HG03103 (cell line): ENCODE measurements around the gene DENND6B.
"Not testable (repeated sequence)": the region's sequence is repeated elsewhere in the genome, so short reads cannot be mapped to it uniquely, and the experiment has no call there.

Experiments
- ATAC-seq: cut with Tn5 transposase; IDR thresholded peaks from one replicate; pipeline ENCODE4 v1.9.1; 2021; ENCODE audit warnings: low read depth; ENCODE audit not compliant: unreplicated experiment

Gene DENND6B

GRCh38 chr22:50274771-50275170 lies 52.0 kb downstream of the DENND6B start:
- no peak for ATAC-seq

DNA sequence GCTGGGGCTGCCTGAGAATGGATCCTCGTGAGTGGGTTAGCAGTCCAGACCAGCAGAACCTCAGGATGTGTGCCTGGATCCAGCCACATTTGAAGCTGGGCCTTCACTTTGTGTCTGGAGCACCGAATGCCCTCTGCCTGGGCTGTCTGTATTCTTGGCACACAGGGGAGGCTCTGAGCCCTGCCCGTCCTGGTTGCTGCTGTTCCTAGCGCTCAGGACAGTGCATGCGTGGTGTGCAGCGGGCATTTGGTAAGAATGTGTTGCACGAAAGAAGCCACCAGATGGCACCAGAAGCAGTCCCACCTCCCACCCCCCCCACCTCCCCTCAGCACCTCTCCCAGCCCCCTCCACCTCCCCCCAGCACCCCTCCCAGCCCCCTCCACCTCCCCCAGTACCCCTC lies 52.5 kb downstream of the DENND6B start:
- ATAC-seq, result no peak

- not testable (repeated sequence) for ATAC-seq
Measured at GRCh38 chr22:50273781-50274180, 53.0 kb downstream of the DENND6B start.

- ATAC-seq, result not testable (repeated sequence)
Measured at GRCh38 chr22:50273352-50273751, 53.5 kb downstream of the DENND6B start.

DNA sequence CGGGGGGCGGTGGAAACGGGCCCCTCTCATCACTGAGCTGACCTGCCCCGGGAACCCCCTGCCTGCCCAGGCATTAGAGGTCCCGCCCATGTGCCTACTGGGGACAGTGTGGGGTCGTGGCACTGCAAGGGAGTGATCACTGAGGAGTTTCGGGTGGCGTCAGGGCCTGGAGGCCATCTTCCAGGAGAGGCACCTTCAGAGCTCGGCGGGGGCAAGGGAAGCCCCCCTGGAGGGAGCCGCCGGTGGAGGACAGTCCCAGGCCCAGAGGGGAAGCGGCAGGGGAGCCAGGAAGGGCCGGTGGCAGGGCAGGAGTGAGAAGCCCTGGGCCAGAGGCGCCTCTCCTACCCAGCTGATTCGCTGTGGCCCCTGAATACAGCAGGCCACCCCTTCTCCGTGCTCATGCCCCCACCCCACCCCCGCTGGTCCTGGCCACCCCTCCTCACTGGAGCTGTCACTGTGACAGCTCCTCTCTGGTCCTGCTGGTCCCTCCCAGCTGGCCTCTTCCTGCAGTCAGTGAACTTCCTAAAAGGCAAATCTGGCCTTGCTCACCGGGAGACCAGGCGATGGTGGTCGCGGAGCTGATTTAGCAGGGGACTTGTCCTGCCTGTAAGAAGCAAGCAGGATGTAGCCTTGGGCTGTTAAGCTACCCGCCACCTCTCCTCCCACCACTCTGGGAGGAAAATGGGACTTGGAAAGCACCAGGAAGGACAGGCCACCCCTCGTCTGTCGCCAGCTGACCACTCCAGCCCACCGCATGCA lies 54.6 kb downstream of the DENND6B start:
- ATAC-seq, result no peak

GRCh38 chr22:50271519-50271970 lies 55.3 kb downstream of the DENND6B start:
- ATAC-seq, result no peak

DNA sequence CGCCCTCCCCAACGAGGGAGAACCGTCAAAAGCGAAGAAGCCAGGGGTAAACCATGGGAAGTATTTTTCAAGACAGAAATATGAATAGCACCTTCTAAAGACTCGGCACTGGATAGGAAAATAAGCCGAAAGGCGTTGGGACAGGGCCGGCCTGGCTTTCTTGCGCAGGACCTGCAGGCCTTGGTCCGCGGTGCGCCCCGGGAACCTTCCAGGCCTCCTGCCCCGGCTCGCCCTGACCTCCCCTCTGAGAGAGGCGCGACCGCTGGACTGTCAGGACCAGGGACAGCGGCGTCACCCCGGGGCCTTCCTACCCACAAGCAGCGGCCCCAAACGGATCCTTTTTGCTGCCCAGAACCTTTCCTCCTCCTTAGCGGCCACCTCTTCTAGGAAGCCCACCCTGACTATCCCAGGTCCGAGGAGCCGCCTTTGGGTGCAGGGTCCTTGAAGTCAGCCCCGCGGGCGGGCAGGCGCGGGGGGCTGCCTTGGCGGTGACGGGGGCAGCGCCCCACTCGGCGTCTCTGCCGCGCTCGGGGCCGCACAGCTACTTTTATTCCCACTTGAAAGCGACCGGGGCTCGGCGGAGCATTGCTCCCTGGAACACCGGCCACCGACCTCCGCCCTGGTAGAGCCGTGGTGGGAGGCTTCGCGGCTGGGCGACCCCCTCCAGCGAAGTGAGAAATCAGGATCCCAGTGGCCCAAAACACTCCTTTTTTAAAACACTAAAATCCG lies 56.0 kb downstream of the DENND6B start:
- no peak for ATAC-seq

DNA sequence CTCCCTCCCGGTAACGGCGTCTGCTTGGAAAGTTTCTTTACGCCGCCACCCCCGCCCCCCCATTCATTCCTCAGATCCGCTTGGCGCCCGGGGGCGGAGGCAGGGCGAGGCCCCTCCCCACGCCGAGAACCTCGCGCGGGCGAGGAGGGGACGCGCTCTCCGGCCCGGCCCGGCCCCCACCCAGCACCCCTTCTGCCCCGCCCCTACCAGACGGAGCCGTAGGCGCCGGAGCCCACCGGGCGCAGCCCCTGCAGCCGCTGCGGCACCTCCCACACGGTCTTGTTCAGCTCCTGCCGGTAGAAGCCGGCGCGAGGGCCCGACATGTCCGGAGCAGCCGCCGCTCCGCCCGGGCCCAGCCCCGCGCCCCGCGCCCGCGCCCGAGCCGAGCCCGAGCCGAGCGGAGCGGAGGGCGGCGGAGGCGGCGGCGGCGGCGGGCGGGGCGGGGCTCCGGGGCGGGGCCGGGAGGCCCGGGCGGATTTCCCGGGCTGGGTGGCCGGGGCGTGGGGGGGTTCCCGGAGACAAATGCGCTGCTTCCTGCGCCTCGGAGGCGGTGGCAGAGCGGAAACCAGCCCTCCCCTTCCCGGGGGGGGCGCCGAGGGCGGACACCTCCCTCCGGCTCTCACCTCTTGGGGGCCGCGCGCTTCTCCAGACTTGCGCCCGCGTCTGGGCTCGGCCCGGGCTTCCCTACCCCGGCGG lies 56.7 kb downstream of the DENND6B start, which contains the start of gene MAPK11:
Gene MAPK11, minus strand, starts transcription at position 411 of the 696 bp plus-strand sequence. Its CDS starts 88 bp downstream, at position 323.
- no peak for ATAC-seq

GRCh38 chr22:50269573-50269969 lies 57.2 kb downstream of the DENND6B start:
- no peak for ATAC-seq

- no peak for ATAC-seq
Measured at GRCh38 chr22:50268655-50269113, 58.1 kb downstream of the DENND6B start.

GRCh38 chr22:50267591-50268390 lies 59.0 kb downstream of the DENND6B start:
- ATAC-seq, result no peak

GRCh38 chr22:50266994-50267393 lies 59.8 kb downstream of the DENND6B start:
- no peak for ATAC-seq

- ATAC-seq, result no peak
Measured at GRCh38 chr22:50264946-50265669, 61.7 kb downstream of the DENND6B start.

DNA sequence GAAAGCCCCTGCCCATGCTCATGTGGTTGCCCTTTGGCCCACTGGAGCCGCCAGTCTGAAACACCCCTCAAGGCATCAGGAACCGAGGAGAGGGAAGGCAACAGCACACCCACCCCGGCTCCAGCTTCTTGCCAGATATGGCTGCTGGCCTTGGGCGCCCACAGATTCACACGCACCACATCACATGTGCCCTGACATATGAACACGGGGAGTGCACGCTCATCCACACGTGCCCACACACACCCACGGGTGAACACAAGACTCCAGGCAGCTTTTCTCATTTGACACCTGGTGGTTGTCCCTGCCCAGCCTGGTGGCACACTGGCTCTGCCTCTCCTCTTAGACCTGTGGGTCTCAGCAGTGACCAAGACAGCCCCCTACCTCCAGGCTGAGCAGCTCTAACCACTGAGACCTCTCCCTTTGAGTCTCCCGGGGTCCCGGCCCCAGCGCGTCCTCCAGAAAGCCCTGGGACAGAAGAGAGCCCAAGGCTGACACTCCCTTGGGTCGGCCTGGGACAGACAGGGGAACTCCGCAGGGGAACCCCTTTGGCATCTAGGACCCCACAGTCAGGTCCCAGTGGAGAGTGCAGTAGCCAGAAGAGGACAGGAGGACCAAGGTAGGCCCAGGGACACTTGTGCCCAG lies 62.6 kb downstream of the DENND6B start:
- no peak for ATAC-seq

- ATAC-seq, result no peak
Measured at GRCh38 chr22:50262973-50263617, 63.7 kb downstream of the DENND6B start.

- no peak for ATAC-seq
Measured at GRCh38 chr22:50262460-50262911, 64.3 kb downstream of the DENND6B start.

GRCh38 chr22:50261615-50262459 lies 65.0 kb downstream of the DENND6B start, which contains the start of gene MAPK12:
TSS of gene MAPK12 (minus strand) at chr22:50261683. CDS start at chr22:50261509, 174 bp downstream.
- no peak for ATAC-seq
